ENCODE measurements around the gene TGM2. TPM values are rescaled to one million over a fixed set of nuclear protein-coding genes. Genes with fewer than 3 reads are reported as not detected.

TGM2 gene
- total RNA-seq, 2 experiments from 2014 or later = 0.06 to 0.27 TPM

DNA sequence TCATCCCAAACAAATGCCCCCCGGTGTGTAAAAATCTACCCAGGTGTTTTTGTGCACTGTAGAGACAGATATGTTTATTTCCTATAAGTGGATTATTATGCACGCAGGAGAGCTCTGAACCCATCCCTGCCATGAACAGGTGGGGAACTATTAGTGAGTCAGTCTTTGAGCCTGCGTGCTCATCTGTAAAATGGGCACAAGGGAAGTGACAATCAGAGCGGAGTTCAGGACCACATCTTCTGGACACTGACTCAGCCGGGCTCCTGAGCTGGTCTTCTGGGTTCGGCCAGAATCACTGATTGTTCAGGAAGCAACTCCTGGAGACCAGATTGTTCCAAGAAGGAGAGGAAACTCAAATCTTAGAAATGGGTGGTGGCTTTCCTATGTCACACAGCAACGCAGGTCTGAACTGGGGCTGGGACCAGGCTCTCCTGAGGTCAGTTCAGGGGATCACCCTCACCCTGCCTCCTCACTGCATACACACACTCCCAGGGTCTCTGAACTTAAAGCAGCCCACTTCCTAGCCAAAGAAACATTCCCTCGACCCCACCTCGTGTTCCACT is 27.3 kb upstream of the TGM2 start:
- intact Hi-C loops (cut with DNase I, micrococcal nuclease) = no loop called here
- DNase-seq (no peak), ATAC-seq (ENCODE audit: poor library complexity) (no peak)
- Mint-ChIP-seq H3K36me3 (ENCODE audit: low read depth) (no peaks in the 10 kb centered on the region), H3K27me3 (peaks cover 26% of the 10 kb centered on the region), H3K9me3 (no peaks in the 10 kb centered on the region), H3K4me1 (ENCODE audit: low read depth) (no peaks in the 10 kb centered on the region), H3K27ac (no peak overlapping the region), H3K4me3 (no peak overlapping the region)
- no peak for TF ChIP-seq CTCF (IDR thresholded peaks at IDR 0.05)
- peaks cover 0 to 7% of the 10 kb centered on the region in 2 experiments for H3K27me3 ChIP-seq (ENCODE audit: control insufficient read depth in 1 of 2, insufficient read depth in 2 of 2, low read length in 2 of 2)
- H3K27ac ChIP-seq (ENCODE audit: low read depth in 1 of 2, low read length in 2 of 2) = no peak overlapping the region
- H3K4me3 ChIP-seq (ENCODE audit: low read length) = no peak overlapping the region
- H3K36me3 ChIP-seq (ENCODE audit: insufficient read depth, low read length) = no peaks in the 10 kb centered on the region
- CTCF ChIA-PET = no interaction called here
- no peaks in the 10 kb centered on the region for H3K4me1 ChIP-seq (ENCODE audit: insufficient read depth, low read length)
- H3K9me3 ChIP-seq (ENCODE audit: control insufficient read depth in 1 of 2, insufficient read depth in 1 of 2, low read length in 2 of 2) = no peaks in the 10 kb centered on the region
- POLR2A ChIA-PET = no interaction called here

DNA sequence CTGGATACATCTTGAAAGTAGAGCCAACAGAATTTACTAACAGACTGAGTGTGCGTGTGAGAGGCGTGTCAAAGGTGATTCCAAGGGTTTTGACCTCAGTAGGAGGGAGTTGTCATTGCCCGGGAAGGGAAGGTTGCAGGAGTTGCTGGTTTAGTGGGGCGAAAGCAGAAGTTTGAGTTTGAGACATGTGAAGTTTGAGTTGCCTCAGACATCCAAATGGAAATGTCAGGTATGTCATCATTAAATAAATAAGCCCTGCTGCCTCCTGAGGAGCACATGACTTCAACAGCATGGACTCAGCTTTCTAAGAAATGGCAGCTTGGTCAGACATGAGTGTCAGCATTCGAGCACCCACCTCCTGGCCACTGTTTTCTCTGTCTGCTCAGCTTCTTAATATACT is 26.6 kb upstream of the TGM2 start:
- peaks cover 23% of the 10 kb centered on the region for H3K27me3 Mint-ChIP-seq

DNA sequence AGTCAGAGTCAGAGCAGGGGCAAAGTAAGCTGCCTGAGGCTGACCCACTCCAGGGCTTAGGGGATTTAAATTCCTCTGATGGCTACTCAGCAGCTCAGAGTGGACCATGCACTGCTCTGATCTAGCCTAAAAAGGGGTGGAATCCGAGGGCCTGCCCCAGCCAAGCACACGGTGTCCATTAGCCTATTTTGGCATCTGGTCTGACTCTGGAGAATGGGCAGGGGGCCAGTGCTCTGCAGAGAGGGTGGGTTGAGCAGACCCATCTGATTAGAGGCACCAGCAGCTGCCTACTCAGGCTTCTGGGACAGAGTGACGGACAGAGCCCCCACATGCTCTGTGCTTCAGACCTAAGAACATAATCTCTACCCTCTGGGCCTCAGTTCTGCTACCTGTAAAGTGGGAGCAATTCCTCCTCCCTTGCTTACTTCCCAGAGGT is 25.9 kb upstream of the TGM2 start:
- ChIA-PET POLR2A (no interaction called here), CTCF (no interaction called here)
- H3K27me3 ChIP-seq (ENCODE audit: control insufficient read depth in 1 of 2, insufficient read depth in 2 of 2, low read length in 2 of 2) = peaks cover 5 to 6% of the 10 kb centered on the region in 2 experiments
- no peaks in the 10 kb centered on the region for H3K4me1 Mint-ChIP-seq (ENCODE audit: low read depth)
- ATAC-seq (ENCODE audit: poor library complexity) (no peak), DNase-seq (no peak)
- no peak overlapping the region for H3K4me3 Mint-ChIP-seq
- no peak overlapping the region for H3K27ac Mint-ChIP-seq
- no peaks in the 10 kb centered on the region for H3K36me3 ChIP-seq (ENCODE audit: insufficient read depth, low read length)
- intact Hi-C loops (cut with DNase I, micrococcal nuclease) = no loop called here
- no peak for TF ChIP-seq CTCF (IDR thresholded peaks at IDR 0.05)
- H3K4me3 ChIP-seq (ENCODE audit: low read length) = no peak overlapping the region
- no peak overlapping the region for H3K27ac ChIP-seq (ENCODE audit: low read depth in 1 of 2, low read length in 2 of 2)
- H3K9me3 ChIP-seq (ENCODE audit: control insufficient read depth in 1 of 2, insufficient read depth in 1 of 2, low read length in 2 of 2) = no peaks in the 10 kb centered on the region
- H3K36me3 Mint-ChIP-seq (ENCODE audit: low read depth) = no peaks in the 10 kb centered on the region
- H3K27me3 Mint-ChIP-seq = peaks cover 27% of the 10 kb centered on the region
- no peaks in the 10 kb centered on the region for H3K4me1 ChIP-seq (ENCODE audit: insufficient read depth, low read length)
- H3K9me3 Mint-ChIP-seq = no peaks in the 10 kb centered on the region

More for the DNA sequence above, 26.6 kb upstream of the TGM2 start:
- ChIA-PET POLR2A (no interaction called here), CTCF (no interaction called here)
- H3K4me1 Mint-ChIP-seq (ENCODE audit: low read depth) = no peaks in the 10 kb centered on the region
- ATAC-seq (ENCODE audit: poor library complexity) (no peak), DNase-seq (no peak)
- no peaks in the 10 kb centered on the region for H3K9me3 Mint-ChIP-seq
- no peak for TF ChIP-seq CTCF (IDR thresholded peaks at IDR 0.05)
- no peak overlapping the region for H3K4me3 Mint-ChIP-seq
- peaks cover 6 to 7% of the 10 kb centered on the region in 2 experiments for H3K27me3 ChIP-seq (ENCODE audit: control insufficient read depth in 1 of 2, insufficient read depth in 2 of 2, low read length in 2 of 2)
- H3K9me3 ChIP-seq (ENCODE audit: control insufficient read depth in 1 of 2, insufficient read depth in 1 of 2, low read length in 2 of 2) = no peaks in the 10 kb centered on the region
- intact Hi-C loops (cut with DNase I, micrococcal nuclease) = no loop called here
- H3K36me3 Mint-ChIP-seq (ENCODE audit: low read depth) = no peaks in the 10 kb centered on the region
- H3K27ac Mint-ChIP-seq = no peak overlapping the region
- H3K36me3 ChIP-seq (ENCODE audit: insufficient read depth, low read length) = no peaks in the 10 kb centered on the region
- no peak overlapping the region for H3K27ac ChIP-seq (ENCODE audit: low read depth in 1 of 2, low read length in 2 of 2)
- no peak overlapping the region for H3K4me3 ChIP-seq (ENCODE audit: low read length)
- H3K4me1 ChIP-seq (ENCODE audit: insufficient read depth, low read length) = no peaks in the 10 kb centered on the region

All from CD4-positive, alpha-beta T cell (primary cell).